Endodermal cell (in vitro differentiated cells): Measurements from ENCODE around the gene LCORL. TPM values are rescaled to one million over a fixed set of nuclear protein-coding genes. Genes with fewer than 3 reads are reported as not detected.
A peak's percentile ranks its signal among the peaks of the same experiment; 100 is the strongest.

Source experiments
- DNase-seq: peaks from one replicate; pipeline ENCODE4 v3.0.0-alpha.2; 2017
- H3K27ac ChIP-seq: 2 replicates; pipeline ENCODE4 v1.5.1; 2013; ENCODE audit warnings: mild to moderate bottlenecking, low read depth, low read length, moderate library complexity
- H3K27me3 ChIP-seq: 2 replicates; pipeline ENCODE4 v1.6.1; 2013; ENCODE audit warnings: mild to moderate bottlenecking, low read length, moderate library complexity; ENCODE audit not compliant: insufficient read depth, control insufficient read depth, poor library complexity, severe bottlenecking
- H3K36me3 ChIP-seq: 2 replicates; pipeline ENCODE4 v1.7.0; 2013; ENCODE audit warnings: mild to moderate bottlenecking, low read length, moderate library complexity; ENCODE audit not compliant: control insufficient read depth, insufficient read depth
- H3K4me1 ChIP-seq: one replicate; pipeline ENCODE4 v1.7.0; 2013; ENCODE audit warnings: low read length; ENCODE audit not compliant: control insufficient read depth, insufficient read depth
- H3K4me3 ChIP-seq: 2 replicates; pipeline ENCODE4 v1.5.1; 2013; ENCODE audit warnings: mild to moderate bottlenecking, low read length, moderate library complexity
- H3K9ac ChIP-seq: 2 replicates; pipeline ENCODE4 v1.6.1; 2013; ENCODE audit warnings: mild to moderate bottlenecking, low read length, moderate library complexity; ENCODE audit not compliant: poor library complexity, severe bottlenecking; ENCODE audit errors: extremely low read depth
- H3K9me3 ChIP-seq: 2 replicates; pipeline ENCODE4 v1.6.1; 2013; ENCODE audit warnings: mild to moderate bottlenecking, low read length, moderate library complexity; ENCODE audit not compliant: control insufficient read depth
- H3K27ac Mint-ChIP-seq: 2 replicates; pipeline ENCODE4 v1.8.0; 2020; ENCODE audit warnings: mixed read lengths
- H3K27me3 Mint-ChIP-seq: 2 replicates; pipeline ENCODE4 v1.8.0; 2021; ENCODE audit warnings: mild to moderate bottlenecking, mixed read lengths; ENCODE audit not compliant: insufficient read depth
- H3K36me3 Mint-ChIP-seq: 2 replicates; pipeline ENCODE4 v1.8.0; 2020; ENCODE audit warnings: low read depth, mixed read lengths
- H3K4me1 Mint-ChIP-seq: 2 replicates; pipeline ENCODE4 v1.8.0; 2020; ENCODE audit warnings: mixed read lengths
- H3K4me3 Mint-ChIP-seq: 2 replicates; pipeline ENCODE4 v1.8.0; 2020; ENCODE audit warnings: mild to moderate bottlenecking, moderate library complexity, mixed read lengths
- H3K9me3 Mint-ChIP-seq: 2 replicates; pipeline ENCODE4 v1.8.0; 2020; ENCODE audit warnings: mild to moderate bottlenecking, mixed read lengths
- WGBS, 2 experiments: methylation state at CpG; one replicate each; pipeline versions ENCODE4 v1.1.5 to v1.1.7; 2013; ENCODE audit warnings: missing lambda C conversion rate in 2 of 2, mixed read lengths in 1 of 2; ENCODE audit not compliant: insufficient coverage in 1 of 2, insufficient read length in 1 of 2; 5-methylcytosine and 5-hydroxymethylcytosine counted together
- total RNA-seq, 2 donors: library from RNA; stranded (reverse); fragmentation: NEBNext Ultra II Directional in 1 of 2; extraction: Animal tissue kit (Norgen Biotek cat#: 25700) in 1 of 2; gene quantifications; 2 replicates in 1 of 2; 3 replicates in 1 of 2; pipeline ENCODE4 v1.2.1, GENCODE V29; 2021
- TF ChIP-seq, protein P1 (sequence below): fragments of 200-600 bp; sonication (generic); conservative IDR thresholded peaks from 2 replicates; pipeline ENCODE4 v1.5.0; 2021; ENCODE audit warnings: antibody characterized with exemption, mild to moderate bottlenecking

LCORL gene
- total RNA-seq, 2 donors from 2014 or later = 20.4 to 34.5 TPM

DNA sequence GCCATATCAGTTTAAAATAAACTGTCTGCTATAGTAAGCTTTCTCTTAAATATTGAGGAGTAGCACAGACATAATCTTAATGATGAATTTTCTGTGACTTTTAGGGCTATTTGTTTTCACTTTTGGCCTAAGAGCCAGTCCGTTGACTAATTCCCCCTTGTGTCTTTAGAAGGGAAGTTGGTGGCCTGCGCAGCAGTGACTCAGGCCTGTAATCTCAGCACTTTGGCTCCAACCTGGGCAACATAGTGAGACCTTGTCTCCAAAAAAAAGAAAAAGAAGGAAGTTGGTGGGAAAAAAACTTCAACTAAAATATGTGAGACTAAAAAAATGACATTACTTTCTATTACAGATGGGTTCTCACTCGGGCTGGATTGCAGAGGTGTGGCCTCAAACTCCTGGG lies 207.4 kb downstream of the LCORL start:
- no peaks in the 10 kb centered on the region for H3K9me3 Mint-ChIP-seq
- Histone ChIP-seq H3K4me3 (no peak overlapping the region), H3K4me1 (no peaks in the 10 kb centered on the region), H3K27me3 (no peaks in the 10 kb centered on the region), H3K36me3 (peaks cover 59% of the 10 kb centered on the region), H3K9ac (no peak overlapping the region), H3K27ac (no peak overlapping the region), H3K9me3 (no peaks in the 10 kb centered on the region)
- peaks cover 10% of the 10 kb centered on the region for H3K4me1 Mint-ChIP-seq
- 95 to 96% methylated on average over 3 of the region's 3 CpGs for WGBS, 2 experiments
- H3K27ac Mint-ChIP-seq = peak overlapping the region; percentile 70
- H3K27me3 Mint-ChIP-seq = no peaks in the 10 kb centered on the region
- no peak for DNase-seq
- TF ChIP-seq, protein P1, sequence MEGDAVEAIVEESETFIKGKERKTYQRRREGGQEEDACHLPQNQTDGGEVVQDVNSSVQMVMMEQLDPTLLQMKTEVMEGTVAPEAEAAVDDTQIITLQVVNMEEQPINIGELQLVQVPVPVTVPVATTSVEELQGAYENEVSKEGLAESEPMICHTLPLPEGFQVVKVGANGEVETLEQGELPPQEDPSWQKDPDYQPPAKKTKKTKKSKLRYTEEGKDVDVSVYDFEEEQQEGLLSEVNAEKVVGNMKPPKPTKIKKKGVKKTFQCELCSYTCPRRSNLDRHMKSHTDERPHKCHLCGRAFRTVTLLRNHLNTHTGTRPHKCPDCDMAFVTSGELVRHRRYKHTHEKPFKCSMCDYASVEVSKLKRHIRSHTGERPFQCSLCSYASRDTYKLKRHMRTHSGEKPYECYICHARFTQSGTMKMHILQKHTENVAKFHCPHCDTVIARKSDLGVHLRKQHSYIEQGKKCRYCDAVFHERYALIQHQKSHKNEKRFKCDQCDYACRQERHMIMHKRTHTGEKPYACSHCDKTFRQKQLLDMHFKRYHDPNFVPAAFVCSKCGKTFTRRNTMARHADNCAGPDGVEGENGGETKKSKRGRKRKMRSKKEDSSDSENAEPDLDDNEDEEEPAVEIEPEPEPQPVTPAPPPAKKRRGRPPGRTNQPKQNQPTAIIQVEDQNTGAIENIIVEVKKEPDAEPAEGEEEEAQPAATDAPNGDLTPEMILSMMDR = no peak
- peaks cover 26% of the 10 kb centered on the region for H3K36me3 Mint-ChIP-seq
- no peak overlapping the region for H3K4me3 Mint-ChIP-seq

DNA sequence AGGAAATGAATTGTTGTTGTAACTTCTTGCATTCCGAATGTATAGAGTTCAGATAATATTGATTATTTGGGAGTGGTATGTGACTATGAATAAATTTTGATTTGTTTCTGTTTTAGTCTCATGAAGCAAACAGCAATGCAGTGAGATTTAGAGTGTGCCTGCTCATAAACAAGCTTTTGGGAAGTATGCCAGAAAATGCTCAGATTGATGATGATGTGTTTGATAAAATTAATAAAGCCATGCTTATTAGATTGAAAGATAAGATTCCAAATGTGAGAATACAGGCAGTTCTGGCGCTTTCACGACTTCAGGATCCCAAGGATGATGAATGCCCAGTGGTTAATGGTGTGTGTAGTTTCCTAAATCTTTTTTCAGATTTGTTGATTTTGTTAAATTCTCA lies 208.8 kb downstream of the LCORL start:
- no peak overlapping the region for H3K27ac ChIP-seq
- no peaks in the 10 kb centered on the region for H3K4me1 ChIP-seq
- no peak for DNase-seq
- Mint-ChIP-seq H3K9me3 (no peaks in the 10 kb centered on the region), H3K4me3 (peak overlapping the region; percentile 95), H3K4me1 (peaks cover 16% of the 10 kb centered on the region), H3K36me3 (peaks cover 28% of the 10 kb centered on the region), H3K27ac (no peak overlapping the region), H3K27me3 (no peaks in the 10 kb centered on the region)
- peak overlapping the region; percentile 95 for H3K4me3 ChIP-seq
- TF ChIP-seq, protein P1 = no peak
- 73 to 78% methylated on average over 3 of the region's 3 CpGs for WGBS, 2 experiments
- H3K36me3 ChIP-seq = peaks cover 50% of the 10 kb centered on the region
- no peaks in the 10 kb centered on the region for H3K9me3 ChIP-seq
- H3K27me3 ChIP-seq = no peaks in the 10 kb centered on the region
- peak overlapping the region; percentile 97 for H3K9ac ChIP-seq

DNA sequence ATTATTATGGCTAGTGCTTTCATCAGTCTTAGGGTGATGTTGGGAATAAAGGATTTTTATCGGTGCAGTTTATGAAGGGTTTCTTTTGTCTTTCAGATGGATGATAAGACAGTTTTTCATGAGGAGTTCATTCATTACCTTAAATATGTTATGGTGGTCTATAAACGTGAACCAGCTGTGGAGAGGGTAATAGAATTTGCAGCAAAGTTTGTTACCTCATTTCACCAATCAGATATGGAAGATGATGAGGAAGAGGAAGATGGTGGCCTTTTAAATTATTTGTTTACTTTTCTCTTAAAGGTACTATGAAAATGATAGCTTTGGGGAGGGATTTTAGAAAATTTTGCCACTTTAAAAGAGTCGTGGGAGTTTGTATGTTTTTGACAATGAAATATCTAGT lies 209.4 kb downstream of the LCORL start:
- H3K9me3 ChIP-seq = no peaks in the 10 kb centered on the region
- no peak overlapping the region for H3K27ac Mint-ChIP-seq
- 10 to 15% methylated on average over 2 to 3 of the region's 3 CpGs for WGBS, 2 experiments
- TF ChIP-seq, protein P1 = no peak
- no peaks in the 10 kb centered on the region for H3K9me3 Mint-ChIP-seq
- no peaks in the 10 kb centered on the region for H3K27me3 ChIP-seq
- H3K36me3 ChIP-seq = peaks cover 50% of the 10 kb centered on the region
- H3K9ac ChIP-seq = peak overlapping the region; percentile 97
- H3K27ac ChIP-seq = no peak overlapping the region
- peaks cover 21% of the 10 kb centered on the region for H3K4me1 Mint-ChIP-seq
- peaks cover 29% of the 10 kb centered on the region for H3K36me3 Mint-ChIP-seq
- peak overlapping the region; percentile 95 for H3K4me3 Mint-ChIP-seq
- H3K27me3 Mint-ChIP-seq = no peaks in the 10 kb centered on the region
- peaks cover 4% of the 10 kb centered on the region for H3K4me1 ChIP-seq
- H3K4me3 ChIP-seq = peak overlapping the region; percentile 95
- no peak for DNase-seq
